ENCODE data around the gene CIDEA. TPM values are rescaled to one million over a fixed set of nuclear protein-coding genes. Genes with fewer than 3 reads are reported as not detected.

The CIDEA gene
- total RNA-seq, 1 donor from 2014 or later, result not detected

DNA sequence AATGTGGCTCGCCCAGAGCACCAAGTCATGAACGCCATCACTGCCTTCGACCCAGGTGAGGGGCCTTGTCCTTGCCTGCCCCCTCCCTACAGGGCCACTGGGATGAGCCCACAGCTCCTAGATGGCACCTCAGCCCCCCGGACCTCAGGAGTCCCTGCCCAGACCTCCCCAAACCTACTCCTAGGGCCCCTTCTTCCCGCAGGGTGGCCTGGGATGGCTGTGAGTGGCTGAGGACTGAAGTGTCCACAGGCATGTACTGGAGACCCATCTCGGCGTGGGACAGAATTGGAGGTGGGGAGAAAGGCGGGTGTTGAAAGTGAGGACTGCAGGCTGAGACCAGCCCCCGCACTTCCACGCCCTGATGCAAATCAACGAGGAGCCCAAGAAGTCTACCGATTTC lies 51.0 kb downstream of the CIDEA start:
- Mint-ChIP-seq H3K27me3 (peaks cover 59% of the 10 kb centered on the region), H3K4me1 (ENCODE audit: low read depth) (peaks cover 11% of the 10 kb centered on the region)

GRCh38 chr18:12305930-12306629 lies 51.9 kb downstream of the CIDEA start:
- H3K9me3 Mint-ChIP-seq (ENCODE audit: low read depth), result no peaks in the 10 kb centered on the region
- H3K27ac Mint-ChIP-seq, result no peak overlapping the region
- H3K36me3 Mint-ChIP-seq (ENCODE audit: insufficient read depth), result peaks cover 2% of the 10 kb centered on the region
- DNase-seq (ENCODE audit: low spot score, unreplicated experiment), result no peak
- H3K4me1 Mint-ChIP-seq (ENCODE audit: low read depth), result peaks cover 11% of the 10 kb centered on the region
- peak overlapping the region; percentile 63 for H3K4me3 Mint-ChIP-seq (ENCODE audit: low read depth)
- TF ChIP-seq CTCF (IDR thresholded peaks at IDR 0.05; ENCODE audit: unreplicated experiment), result no peak
- peaks cover 59% of the 10 kb centered on the region for H3K27me3 Mint-ChIP-seq

More for the DNA sequence above, 51.0 kb downstream of the CIDEA start:
- no peak for DNase-seq (ENCODE audit: low spot score, unreplicated experiment)
- no peak for TF ChIP-seq CTCF (IDR thresholded peaks at IDR 0.05; ENCODE audit: unreplicated experiment)
- H3K36me3 Mint-ChIP-seq (ENCODE audit: insufficient read depth), result peaks cover 2% of the 10 kb centered on the region
- no peak overlapping the region for H3K4me3 Mint-ChIP-seq (ENCODE audit: low read depth)
- H3K27ac Mint-ChIP-seq, result no peak overlapping the region
- H3K9me3 Mint-ChIP-seq (ENCODE audit: low read depth), result no peaks in the 10 kb centered on the region

- H3K36me3 Mint-ChIP-seq (ENCODE audit: insufficient read depth), result peaks cover 5% of the 10 kb centered on the region
- H3K4me3 Mint-ChIP-seq (ENCODE audit: low read depth), result peak overlapping the region; percentile 76
- H3K27ac Mint-ChIP-seq, result peak overlapping the region; percentile 93
- H3K9me3 Mint-ChIP-seq (ENCODE audit: low read depth), result peaks cover 3% of the 10 kb centered on the region
- peaks cover 56% of the 10 kb centered on the region for H3K27me3 Mint-ChIP-seq
- peak; percentile 8 for TF ChIP-seq CTCF (IDR thresholded peaks at IDR 0.05; ENCODE audit: unreplicated experiment)
- no peak for DNase-seq (ENCODE audit: low spot score, unreplicated experiment)
- peaks cover 11% of the 10 kb centered on the region for H3K4me1 Mint-ChIP-seq (ENCODE audit: low read depth)
These were observed 52.9 kb downstream of the CIDEA start for GRCh38 chr18:12306752-12307700.

DNA sequence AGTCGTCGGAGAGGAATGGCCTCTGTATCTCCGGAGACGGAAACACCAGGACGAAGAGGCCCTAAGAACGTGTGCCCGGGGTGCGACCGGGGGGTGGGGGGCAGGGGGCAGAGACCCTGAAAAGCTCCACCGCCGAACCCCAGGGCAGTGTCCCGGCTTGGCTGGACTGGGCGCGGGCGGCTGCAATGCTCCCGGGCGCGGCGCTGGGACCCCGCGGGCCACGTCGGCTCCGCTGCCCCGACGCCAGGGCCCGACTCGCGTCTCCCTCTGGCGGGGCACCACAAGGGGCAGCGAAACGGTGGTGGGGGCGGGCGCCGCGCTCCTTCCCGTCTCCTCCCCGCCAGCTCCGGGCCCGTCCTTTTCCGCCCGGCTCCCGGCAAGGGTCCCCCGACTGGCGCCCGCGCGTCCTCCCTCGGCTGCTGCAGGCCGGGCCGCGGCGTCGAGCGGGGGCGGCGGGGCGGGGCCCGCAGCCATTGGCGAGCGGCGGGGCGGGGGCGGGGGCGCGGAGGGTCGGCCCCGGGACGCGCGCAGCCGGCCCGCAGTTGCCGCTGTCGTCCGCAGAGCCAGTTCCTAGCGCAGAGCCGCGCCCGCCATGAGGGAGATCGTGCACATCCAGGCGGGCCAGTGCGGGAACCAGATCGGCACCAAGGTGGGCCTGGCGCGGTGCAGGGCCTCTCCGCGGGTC lies 53.7 kb downstream of the CIDEA start, which contains the start of gene TUBB6:
TUBB6 (plus strand) TSS at position 541 of the 685 bp plus-strand sequence; CDS start at position 593, 52 bp downstream.
- peak within 1 kb of the TSS; percentile 76 for H3K4me3 Mint-ChIP-seq (ENCODE audit: low read depth)
- DNase-seq (ENCODE audit: low spot score, unreplicated experiment), result no peak
- H3K27ac Mint-ChIP-seq, result peak within 1 kb of the TSS; percentile 93
- no peak for TF ChIP-seq CTCF (IDR thresholded peaks at IDR 0.05; ENCODE audit: unreplicated experiment)
- H3K4me1 Mint-ChIP-seq (ENCODE audit: low read depth), result peaks cover 10% of the 10 kb centered on the region
- peaks cover 3% of the 10 kb centered on the region for H3K9me3 Mint-ChIP-seq (ENCODE audit: low read depth)
- peaks cover 5% of the 10 kb centered on the region for H3K36me3 Mint-ChIP-seq (ENCODE audit: insufficient read depth)
- peaks cover 56% of the 10 kb centered on the region for H3K27me3 Mint-ChIP-seq
